ENCODE measurements around the gene ILF3.
A peak's percentile ranks its signal among the peaks of the same experiment; 100 is the strongest.

- TF ChIP-seq CTCF (IDR thresholded peaks at IDR 0.05) = no peak
- TF ChIP-seq POLR2AphosphoS5 (IDR thresholded peaks at IDR 0.05) = no peak
- TF ChIP-seq POLR2A (IDR thresholded peaks at IDR 0.05) = no peak
- TF ChIP-seq EP300 (IDR thresholded peaks at IDR 0.05) = peak in 1 of 4 donors; percentile 23
Observed at GRCh38 chr19:10654610-10655456, 687 bp downstream of the ILF3 start.
